Measurements from ENCODE around the gene ATL3. TPM values are rescaled to one million over a fixed set of nuclear protein-coding genes. Genes with fewer than 3 reads are reported as not detected.
A peak's percentile ranks its signal among the peaks of the same experiment; 100 is the strongest.

ATL3 gene
- total RNA-seq, 1 experiment from 2014 or later, result 55.1 TPM

GRCh38 chr11:63598556-63598955 lies 72.6 kb downstream of the ATL3 start:
- H3K4me3 Mint-ChIP-seq (ENCODE audit: unreplicated experiment), result no peak overlapping the region
- no TSS peak for BruUV-seq (replicated peaks)
- H3K4me3 ChIP-seq (ENCODE audit: low read depth, low read length), result no peak overlapping the region
- H3K36me3 ChIP-seq (ENCODE audit: control insufficient read depth, insufficient read depth, low read length), result no peaks in the 10 kb centered on the region; the same call in 1 of the 2 replicates
- ChIA-PET CTCF (interaction anchor here (0.6 kb wide), 1 partner anchor 119 kb away, joined by 3 read pairs; no protein-coding TSS in a partner anchor), POLR2A (no interaction called here)
- no peak overlapping the region for H3K27ac Mint-ChIP-seq (ENCODE audit: unreplicated experiment)
- peaks cover 41% of the 10 kb centered on the region for H3K36me3 Mint-ChIP-seq (ENCODE audit: insufficient read depth, unreplicated experiment)
- H3K27me3 Mint-ChIP-seq (ENCODE audit: insufficient read depth, unreplicated experiment), result no peaks in the 10 kb centered on the region
- TF ChIP-seq CTCF (IDR thresholded peaks at IDR 0.05; ENCODE audit: insufficient read depth in 1 of 2, low read depth in 1 of 2, low read length in 1 of 2, severe bottlenecking in 1 of 2, unreplicated experiment in 1 of 2), result no peak
- intact Hi-C loops (cut with micrococcal nuclease; ENCODE audit: unreplicated experiment), result no loop called here
- no peaks in the 10 kb centered on the region for H3K4me1 ChIP-seq
- no peaks in the 10 kb centered on the region for H3K4me1 Mint-ChIP-seq (ENCODE audit: low read depth, unreplicated experiment)
- H3K27me3 ChIP-seq (replicated peaks; ENCODE audit: control insufficient read depth, insufficient read depth, low read length), result no peaks in the 10 kb centered on the region
- no peak for DNase-seq
- no peaks in the 10 kb centered on the region for H3K9me3 Mint-ChIP-seq (ENCODE audit: unreplicated experiment)
- H3K9me3 ChIP-seq, result no peaks in the 10 kb centered on the region

- TF ChIP-seq CTCF (IDR thresholded peaks at IDR 0.05; ENCODE audit: insufficient read depth in 1 of 2, low read depth in 1 of 2, low read length in 1 of 2, severe bottlenecking in 1 of 2, unreplicated experiment in 1 of 2), result no peak
- H3K4me1 ChIP-seq, result no peaks in the 10 kb centered on the region
- POLR2A ChIA-PET, result no interaction called here
- no peaks in the 10 kb centered on the region for H3K9me3 Mint-ChIP-seq (ENCODE audit: unreplicated experiment)
- peaks cover 2% of the 10 kb centered on the region; the same call in 1 of the 2 replicates for H3K36me3 ChIP-seq (ENCODE audit: control insufficient read depth, insufficient read depth, low read length)
- no peak overlapping the region for H3K4me3 ChIP-seq (ENCODE audit: low read depth, low read length)
- CTCF ChIA-PET, result interaction anchor here (0.6 to 0.9 kb wide), 2 partner anchors 31 to 40 kb away, joined by 3 read pairs; no protein-coding TSS in a partner anchor
- no peak for DNase-seq
- H3K9me3 ChIP-seq, result no peaks in the 10 kb centered on the region
- H3K4me1 Mint-ChIP-seq (ENCODE audit: low read depth, unreplicated experiment), result peaks cover 7% of the 10 kb centered on the region
- no peaks in the 10 kb centered on the region for H3K27me3 Mint-ChIP-seq (ENCODE audit: insufficient read depth, unreplicated experiment)
- intact Hi-C loops (cut with micrococcal nuclease; ENCODE audit: unreplicated experiment), result no loop called here
- no peaks in the 10 kb centered on the region for H3K27me3 ChIP-seq (replicated peaks; ENCODE audit: control insufficient read depth, insufficient read depth, low read length)
- no peak overlapping the region for H3K27ac Mint-ChIP-seq (ENCODE audit: unreplicated experiment)
- BruUV-seq (replicated peaks), result no TSS peak
- no peak overlapping the region for H3K4me3 Mint-ChIP-seq (ENCODE audit: unreplicated experiment)
- H3K36me3 Mint-ChIP-seq (ENCODE audit: insufficient read depth, unreplicated experiment), result peaks cover 45% of the 10 kb centered on the region
These were observed 75.9 kb downstream of the ATL3 start for GRCh38 chr11:63595296-63595695.

- Histone ChIP-seq H3K4me3 (ENCODE audit: low read depth, low read length) (no peak overlapping the region), H3K9me3 (no peaks in the 10 kb centered on the region), H3K4me1 (no peaks in the 10 kb centered on the region), H3K36me3 (ENCODE audit: control insufficient read depth, insufficient read depth, low read length) (0 out of 2 replicates have a peak, but pooled peaks cover 2% of the 10 kb centered on the region), H3K27me3 (replicated peaks; ENCODE audit: control insufficient read depth, insufficient read depth, low read length) (no peaks in the 10 kb centered on the region)
- Mint-ChIP-seq H3K9me3 (ENCODE audit: unreplicated experiment) (no peaks in the 10 kb centered on the region), H3K4me1 (ENCODE audit: low read depth, unreplicated experiment) (peaks cover 7% of the 10 kb centered on the region), H3K27me3 (ENCODE audit: insufficient read depth, unreplicated experiment) (no peaks in the 10 kb centered on the region), H3K4me3 (ENCODE audit: unreplicated experiment) (no peak overlapping the region), H3K27ac (ENCODE audit: unreplicated experiment) (no peak overlapping the region), H3K36me3 (ENCODE audit: insufficient read depth, unreplicated experiment) (peaks cover 39% of the 10 kb centered on the region)
- DNase-seq, result peak in 1 of 2 experiments; percentile 67
- intact Hi-C loops (cut with micrococcal nuclease; ENCODE audit: unreplicated experiment), result loop anchor here (1.0 kb wide), 2 partner anchors 42 to 114 kb away; no protein-coding TSS in a partner anchor
- no TSS peak for BruUV-seq (replicated peaks)
- peak; percentile 72 to 95 for TF ChIP-seq CTCF (IDR thresholded peaks at IDR 0.05; ENCODE audit: insufficient read depth in 1 of 2, low read depth in 1 of 2, low read length in 1 of 2, severe bottlenecking in 1 of 2, unreplicated experiment in 1 of 2)
- POLR2A ChIA-PET, result no interaction called here
- CTCF ChIA-PET, result interaction anchor here (1.1 to 1.5 kb wide), 2 partner anchors 43 to 85 kb away, joined by 4 to 10 read pairs; no protein-coding TSS in a partner anchor
These were observed 78.2 kb downstream of the ATL3 start for GRCh38 chr11:63592975-63593395.
